ENCODE data around the gene CCNB2.

DNA sequence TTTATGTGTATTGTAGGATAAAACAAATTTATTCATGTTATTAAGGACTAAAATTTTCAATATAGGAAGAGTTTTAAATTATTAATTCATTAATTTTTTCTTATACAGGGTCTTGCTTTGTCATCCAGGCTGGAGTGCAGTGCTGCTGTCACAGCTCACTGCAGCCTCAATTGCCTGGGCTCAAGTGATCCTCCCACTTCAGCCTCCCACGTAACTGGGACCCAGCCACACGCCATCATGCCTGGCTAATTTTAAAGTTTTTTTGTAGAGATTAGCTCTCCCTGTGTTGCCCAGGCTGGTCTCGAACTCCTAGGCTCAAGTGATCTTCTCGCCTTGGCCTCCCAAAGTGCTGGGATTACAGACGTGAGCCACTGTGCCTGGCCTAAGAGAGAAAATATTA, 14.7 kb downstream of the CCNB2 start:
- TF ChIP-seq, protein P1, sequence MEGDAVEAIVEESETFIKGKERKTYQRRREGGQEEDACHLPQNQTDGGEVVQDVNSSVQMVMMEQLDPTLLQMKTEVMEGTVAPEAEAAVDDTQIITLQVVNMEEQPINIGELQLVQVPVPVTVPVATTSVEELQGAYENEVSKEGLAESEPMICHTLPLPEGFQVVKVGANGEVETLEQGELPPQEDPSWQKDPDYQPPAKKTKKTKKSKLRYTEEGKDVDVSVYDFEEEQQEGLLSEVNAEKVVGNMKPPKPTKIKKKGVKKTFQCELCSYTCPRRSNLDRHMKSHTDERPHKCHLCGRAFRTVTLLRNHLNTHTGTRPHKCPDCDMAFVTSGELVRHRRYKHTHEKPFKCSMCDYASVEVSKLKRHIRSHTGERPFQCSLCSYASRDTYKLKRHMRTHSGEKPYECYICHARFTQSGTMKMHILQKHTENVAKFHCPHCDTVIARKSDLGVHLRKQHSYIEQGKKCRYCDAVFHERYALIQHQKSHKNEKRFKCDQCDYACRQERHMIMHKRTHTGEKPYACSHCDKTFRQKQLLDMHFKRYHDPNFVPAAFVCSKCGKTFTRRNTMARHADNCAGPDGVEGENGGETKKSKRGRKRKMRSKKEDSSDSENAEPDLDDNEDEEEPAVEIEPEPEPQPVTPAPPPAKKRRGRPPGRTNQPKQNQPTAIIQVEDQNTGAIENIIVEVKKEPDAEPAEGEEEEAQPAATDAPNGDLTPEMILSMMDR (IDR thresholded peaks at IDR 0.05) = no peak
- no peak for TF ChIP-seq EZH2 (IDR thresholded peaks at IDR 0.05; ENCODE audit: borderline replicate concordance, insufficient read depth, low read depth, low read length, poor library complexity, severe bottlenecking)

All from B cell (primary cell).